ENCODE data around the gene NRCAM. TPM values are rescaled to one million over a fixed set of nuclear protein-coding genes. Genes with fewer than 3 reads are reported as not detected.
"Not testable (repeated sequence)": the region's sequence is repeated elsewhere in the genome, so short reads cannot be mapped to it uniquely, and the experiment has no call there.

Gene NRCAM
- total RNA-seq, 1 donor from 2014 or later = not detected

- H3K4me1 Mint-ChIP-seq = no peaks in the 10 kb centered on the region
- H3K27ac Mint-ChIP-seq = no peak overlapping the region
- DNase-seq = no peak
- no peak overlapping the region for H3K4me3 Mint-ChIP-seq
- no peaks in the 10 kb centered on the region for H3K27me3 Mint-ChIP-seq
- intact Hi-C loops (cut with micrococcal nuclease) = no loop called here
- no peaks in the 10 kb centered on the region for H3K9me3 Mint-ChIP-seq
- peaks cover 19% of the 10 kb centered on the region for H3K36me3 Mint-ChIP-seq (ENCODE audit: low read depth)
Measured at GRCh38 chr7:108479118-108479517, 22.9 kb upstream of the NRCAM start.

DNA sequence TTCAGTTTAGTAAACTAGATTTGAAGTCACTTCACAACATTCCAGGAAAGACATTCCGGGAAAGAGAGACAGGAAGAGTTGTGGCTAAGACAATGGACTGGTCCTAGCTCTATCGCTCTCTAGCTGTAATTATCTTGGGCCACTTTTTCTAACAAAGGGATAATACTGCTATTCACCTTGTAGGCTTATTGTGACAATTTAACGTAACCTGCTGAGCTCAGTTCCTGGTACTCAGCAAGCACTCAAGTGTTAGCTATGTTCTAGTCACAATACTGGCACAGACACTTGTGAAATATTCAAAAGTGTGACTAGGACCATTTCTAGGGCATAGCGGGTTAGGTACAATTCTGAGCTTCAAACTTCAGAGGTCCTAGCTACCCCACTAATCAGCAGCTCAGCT, 12.0 kb upstream of the NRCAM start:
- H3K27ac Mint-ChIP-seq = no peak overlapping the region
- H3K9me3 Mint-ChIP-seq = no peaks in the 10 kb centered on the region
- peaks cover 2% of the 10 kb centered on the region for H3K36me3 Mint-ChIP-seq (ENCODE audit: low read depth)
- peaks cover 2% of the 10 kb centered on the region for H3K4me1 Mint-ChIP-seq
- DNase-seq = no peak
- no peak overlapping the region for H3K4me3 Mint-ChIP-seq
- peaks cover 6% of the 10 kb centered on the region for H3K27me3 Mint-ChIP-seq
- intact Hi-C loops (cut with micrococcal nuclease) = no loop called here

DNA sequence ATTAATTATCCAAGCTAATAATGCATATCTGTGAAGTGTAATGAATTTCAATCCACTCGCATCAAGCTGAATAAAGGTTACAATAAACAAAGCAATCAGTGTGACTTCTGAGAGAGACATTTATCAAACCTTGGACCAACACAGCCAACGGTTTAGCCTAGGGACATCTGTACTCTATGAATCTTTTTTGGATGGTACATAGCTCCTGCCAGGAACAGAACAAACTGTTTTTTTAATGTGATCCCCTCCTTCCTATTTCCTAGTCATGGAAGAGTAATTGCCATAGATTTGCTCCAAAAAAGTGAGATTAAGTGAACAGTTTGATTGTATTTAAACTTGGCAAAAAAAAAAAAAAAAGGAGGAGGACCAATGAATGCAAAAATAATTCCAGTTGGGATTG, 11.2 kb upstream of the NRCAM start:
- intact Hi-C loops (cut with micrococcal nuclease) = no loop called here
- Mint-ChIP-seq H3K36me3 (ENCODE audit: low read depth) (peaks cover under 1% of the 10 kb centered on the region), H3K9me3 (no peaks in the 10 kb centered on the region), H3K27ac (no peak overlapping the region), H3K4me3 (no peak overlapping the region), H3K27me3 (peaks cover 6% of the 10 kb centered on the region), H3K4me1 (peaks cover 2% of the 10 kb centered on the region)
- no peak for DNase-seq

DNA sequence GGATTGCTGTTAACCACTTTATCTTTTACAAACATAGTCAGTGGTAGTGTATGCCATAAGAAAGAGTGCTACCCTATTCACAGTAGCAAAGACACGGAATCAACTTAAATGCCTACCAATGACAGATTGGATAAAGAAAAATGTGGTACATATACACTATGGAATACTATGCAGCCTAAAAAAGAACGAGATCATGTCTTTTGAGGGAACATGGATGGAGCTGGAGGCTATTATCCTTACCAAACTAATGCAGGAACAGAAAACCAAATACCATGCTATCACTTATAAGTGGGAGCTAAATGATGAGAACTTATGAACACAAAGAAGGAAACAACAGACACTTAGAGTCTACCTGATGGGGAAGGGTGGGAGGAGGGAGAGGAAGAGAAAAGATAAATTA, 10.1 kb upstream of the NRCAM start:
- H3K27ac Mint-ChIP-seq; H3K4me3 Mint-ChIP-seq; DNase-seq; intact Hi-C loops (cut with micrococcal nuclease); H3K4me1 Mint-ChIP-seq; H3K36me3 Mint-ChIP-seq (ENCODE audit: low read depth); H3K9me3 Mint-ChIP-seq: not testable (repeated sequence)
- peaks cover 12% of the 10 kb centered on the region for H3K27me3 Mint-ChIP-seq

GRCh38 chr7:108464743-108465142, 8.5 kb upstream of the NRCAM start:
- intact Hi-C loops (cut with micrococcal nuclease) = loop anchor here (5.0 kb wide), 1 partner anchor 42 kb away; no protein-coding TSS in a partner anchor
- Mint-ChIP-seq H3K4me3 (no peak overlapping the region), H3K27ac (no peak overlapping the region), H3K4me1 (peaks cover 2% of the 10 kb centered on the region), H3K9me3 (no peaks in the 10 kb centered on the region), H3K36me3 (ENCODE audit: low read depth) (no peaks in the 10 kb centered on the region), H3K27me3 (peaks cover 22% of the 10 kb centered on the region)
- no peak for DNase-seq

DNA sequence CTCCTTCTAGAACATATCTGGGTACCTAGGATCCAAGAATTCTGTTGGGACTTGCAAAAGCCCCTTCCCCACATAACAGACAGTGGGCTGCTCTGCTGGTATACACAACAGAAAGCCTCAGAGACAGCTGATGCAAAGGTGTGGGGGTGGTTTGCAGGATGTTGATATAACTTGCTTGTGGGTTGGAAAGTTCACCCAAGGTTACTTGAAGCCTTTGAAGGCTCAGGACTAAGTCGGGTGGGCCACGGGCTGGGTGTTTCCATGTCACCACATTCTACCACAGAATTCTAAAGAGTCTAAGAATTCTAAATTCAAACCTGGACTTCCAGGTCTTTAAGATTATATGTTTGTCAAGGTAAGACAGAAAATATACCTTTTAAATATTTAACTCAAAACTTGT, 7.4 kb upstream of the NRCAM start:
- no peak for DNase-seq
- Mint-ChIP-seq H3K9me3 (no peaks in the 10 kb centered on the region), H3K4me1 (peaks cover 2% of the 10 kb centered on the region), H3K27me3 (peaks cover 27% of the 10 kb centered on the region), H3K36me3 (ENCODE audit: low read depth) (no peaks in the 10 kb centered on the region), H3K27ac (no peak overlapping the region), H3K4me3 (no peak overlapping the region)
- intact Hi-C loops (cut with micrococcal nuclease) = loop anchor here (5.0 kb wide), 1 partner anchor 41 kb away; no protein-coding TSS in a partner anchor

DNA sequence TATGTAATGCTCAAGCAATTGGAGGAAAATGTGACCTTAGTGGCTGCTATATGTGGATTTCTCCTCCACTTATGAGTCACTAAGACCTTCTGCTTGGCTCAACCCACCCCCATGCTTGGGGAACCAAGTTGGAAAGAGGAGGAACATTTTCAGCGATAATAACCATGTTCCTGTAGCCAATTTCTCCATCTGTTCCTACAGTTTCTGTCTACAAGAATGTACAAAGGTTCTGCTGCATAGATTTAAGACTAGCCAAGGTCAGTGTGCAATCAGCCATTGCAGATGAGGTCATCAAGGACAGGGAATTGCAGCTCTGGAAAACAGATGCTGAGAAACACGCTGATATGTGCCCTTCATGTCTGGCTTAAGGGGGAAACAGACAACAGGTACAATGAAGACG, 5.6 kb upstream of the NRCAM start:
- no peak for DNase-seq
- Mint-ChIP-seq H3K4me3 (no peak overlapping the region), H3K9me3 (no peaks in the 10 kb centered on the region), H3K27me3 (peaks cover 42% of the 10 kb centered on the region), H3K27ac (no peak overlapping the region), H3K4me1 (peaks cover 7% of the 10 kb centered on the region), H3K36me3 (ENCODE audit: low read depth) (no peaks in the 10 kb centered on the region)
- intact Hi-C loops (cut with micrococcal nuclease) = loop anchor here (5.0 kb wide), 1 partner anchor 40 kb away; no protein-coding TSS in a partner anchor

DNA sequence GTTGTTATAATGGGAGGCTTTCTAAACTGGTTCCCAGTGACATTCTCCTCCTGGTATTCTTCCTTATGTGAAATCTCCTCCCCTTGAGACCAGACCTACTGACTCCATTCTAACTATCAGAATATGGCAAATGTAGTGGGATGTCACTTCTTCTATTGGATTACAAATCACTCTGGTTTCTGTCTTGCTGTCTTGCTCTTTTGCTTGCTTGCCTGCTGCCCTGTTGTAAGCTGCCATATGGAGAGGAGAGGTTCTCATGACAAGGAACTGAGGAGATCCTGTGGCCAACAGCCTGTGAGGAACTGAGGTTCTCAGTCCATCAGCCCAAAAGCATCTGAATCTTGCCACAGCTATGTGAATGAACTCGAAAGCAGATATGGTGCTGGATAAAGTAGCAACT, 4.7 kb upstream of the NRCAM start:
- H3K27me3 Mint-ChIP-seq = peaks cover 42% of the 10 kb centered on the region
- H3K4me1 Mint-ChIP-seq = peaks cover 10% of the 10 kb centered on the region
- intact Hi-C loops (cut with micrococcal nuclease) = loop anchor here (1.0 to 5.0 kb wide), 2 partner anchors 39 to 280 kb away; no protein-coding TSS in a partner anchor
- no peaks in the 10 kb centered on the region for H3K9me3 Mint-ChIP-seq
- no peak overlapping the region for H3K4me3 Mint-ChIP-seq
- no peak overlapping the region for H3K27ac Mint-ChIP-seq
- no peaks in the 10 kb centered on the region for H3K36me3 Mint-ChIP-seq (ENCODE audit: low read depth)
- no peak for DNase-seq

DNA sequence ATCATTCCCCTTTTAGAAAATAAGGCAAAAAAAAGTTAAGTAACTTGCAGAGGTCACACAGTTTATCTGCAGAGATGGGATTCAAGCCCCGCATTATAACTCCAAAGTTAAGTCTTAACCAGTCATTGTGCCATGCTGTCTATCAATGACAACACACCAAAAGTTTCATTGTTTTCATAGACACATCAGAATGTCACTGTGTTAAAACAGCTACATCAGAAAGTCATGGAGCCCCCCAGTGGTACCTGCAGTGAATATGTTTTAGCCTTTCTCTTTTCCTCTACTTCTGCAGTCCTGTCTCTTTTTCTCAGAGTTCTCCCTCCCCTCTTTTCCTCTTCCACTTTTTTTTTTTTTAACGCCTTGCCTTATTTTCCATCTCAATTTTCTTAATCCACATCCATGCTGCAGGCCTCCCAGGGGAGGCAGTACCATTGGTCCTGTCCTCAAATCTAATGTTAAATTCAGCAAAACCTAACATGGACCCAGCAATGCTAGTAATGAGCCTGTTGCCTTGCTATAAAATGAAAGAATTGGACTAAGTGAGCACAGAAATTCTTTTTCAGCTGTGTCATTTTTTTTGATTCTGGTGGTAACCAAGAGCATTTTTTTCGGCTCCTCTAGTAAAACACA, 3.8 kb upstream of the NRCAM start:
- intact Hi-C loops (cut with micrococcal nuclease) = loop anchor here (1.0 to 5.0 kb wide), 2 partner anchors 38 to 279 kb away; no protein-coding TSS in a partner anchor
- H3K4me1 Mint-ChIP-seq = peaks cover 10% of the 10 kb centered on the region
- no peaks in the 10 kb centered on the region for H3K36me3 Mint-ChIP-seq (ENCODE audit: low read depth)
- H3K27me3 Mint-ChIP-seq = peaks cover 42% of the 10 kb centered on the region
- H3K4me3 Mint-ChIP-seq = no peak overlapping the region
- DNase-seq = no peak
- H3K27ac Mint-ChIP-seq = no peak overlapping the region
- H3K9me3 Mint-ChIP-seq = no peaks in the 10 kb centered on the region

GRCh38 chr7:108457871-108458270, 1.6 kb upstream of the NRCAM start:
- intact Hi-C loops (cut with micrococcal nuclease) = no loop called here
- H3K4me1 Mint-ChIP-seq = peaks cover 10% of the 10 kb centered on the region
- DNase-seq = no peak
- H3K27me3 Mint-ChIP-seq = peaks cover 58% of the 10 kb centered on the region
- no peaks in the 10 kb centered on the region for H3K36me3 Mint-ChIP-seq (ENCODE audit: low read depth)
- no peaks in the 10 kb centered on the region for H3K9me3 Mint-ChIP-seq
- H3K4me3 Mint-ChIP-seq = peak overlapping the region; percentile 11
- no peak overlapping the region for H3K27ac Mint-ChIP-seq

GRCh38 chr7:108456845-108457540, 757 bp upstream of the NRCAM start:
- no peak for DNase-seq
- H3K4me3 Mint-ChIP-seq = peak overlapping the region; percentile 61
- H3K27me3 Mint-ChIP-seq = peaks cover 65% of the 10 kb centered on the region
- H3K9me3 Mint-ChIP-seq = no peaks in the 10 kb centered on the region
- H3K36me3 Mint-ChIP-seq (ENCODE audit: low read depth) = no peaks in the 10 kb centered on the region
- intact Hi-C loops (cut with micrococcal nuclease) = no loop called here
- H3K27ac Mint-ChIP-seq = peak overlapping the region; percentile 29
- H3K4me1 Mint-ChIP-seq = peaks cover 10% of the 10 kb centered on the region

DNA sequence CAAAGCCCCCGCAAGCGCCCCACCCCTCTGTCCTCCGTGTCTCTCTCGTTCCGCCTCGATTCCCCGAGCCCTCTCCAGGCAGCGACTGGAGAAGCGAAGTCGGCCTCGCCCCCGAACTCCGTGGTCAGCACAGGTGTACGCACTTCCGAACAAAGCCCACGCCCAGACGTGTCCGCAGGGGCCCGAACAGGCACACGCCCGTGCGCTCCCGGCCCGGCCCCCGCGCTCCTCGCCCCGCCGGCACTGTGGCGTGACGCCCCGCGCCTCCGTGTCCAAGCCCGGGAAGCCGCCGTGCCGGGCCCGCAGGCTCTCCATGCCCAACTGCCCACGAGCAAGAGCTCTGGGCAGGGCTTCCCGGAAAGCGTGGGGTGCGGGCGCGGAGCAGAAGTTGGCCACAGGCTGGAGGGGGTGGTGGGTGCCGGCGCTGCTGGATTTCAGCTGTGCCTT, 662 bp downstream of the NRCAM start:
- Mint-ChIP-seq H3K27ac (no peak overlapping the region), H3K4me1 (peaks cover 10% of the 10 kb centered on the region), H3K27me3 (peaks cover 65% of the 10 kb centered on the region), H3K9me3 (no peaks in the 10 kb centered on the region), H3K36me3 (ENCODE audit: low read depth) (no peaks in the 10 kb centered on the region), H3K4me3 (peak overlapping the region; percentile 61)
- DNase-seq = no peak
- intact Hi-C loops (cut with micrococcal nuclease) = no loop called here

DNA sequence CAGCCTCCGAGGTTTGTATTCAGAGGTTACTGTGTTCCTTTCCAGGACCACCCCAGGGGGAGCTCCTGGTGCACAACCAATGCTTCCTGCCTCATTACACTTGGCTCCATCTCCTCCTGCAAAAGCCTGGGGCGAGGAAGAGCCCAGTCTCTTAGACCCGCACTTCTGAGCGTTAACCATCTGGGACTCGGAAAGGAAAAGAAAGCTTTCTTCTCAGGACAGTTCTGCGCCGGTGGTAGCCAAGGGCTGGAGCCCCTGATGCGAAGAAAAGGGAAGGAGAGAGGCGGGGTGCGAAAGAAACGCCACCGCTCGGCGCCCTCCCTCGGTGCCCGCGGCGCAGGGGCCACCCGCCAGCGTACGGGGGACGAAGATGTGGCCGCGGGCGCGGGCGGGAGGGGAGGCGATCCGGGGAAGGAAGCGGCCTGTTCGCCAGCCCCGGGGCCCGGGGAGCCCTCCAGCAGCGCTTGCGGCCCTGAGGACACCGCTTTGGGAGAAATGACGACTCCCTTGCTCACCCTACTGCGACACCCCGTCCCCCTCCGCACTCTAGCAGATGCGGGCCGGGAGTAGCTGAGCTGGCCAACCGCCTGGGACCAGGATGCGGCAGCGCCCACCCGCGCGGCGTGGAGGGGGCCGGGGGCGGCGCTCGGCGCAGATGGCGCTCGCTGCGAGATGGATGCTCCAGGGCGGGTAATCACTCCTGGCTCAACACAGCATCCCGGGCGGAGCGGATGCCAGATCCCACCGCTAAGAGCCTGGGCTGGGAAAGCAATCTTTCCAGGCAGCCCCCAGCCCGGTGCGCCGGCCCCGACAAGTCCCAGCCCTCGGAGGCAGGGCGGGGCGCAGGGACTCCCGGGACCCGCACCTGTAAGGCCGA, 1.3 kb downstream of the NRCAM start:
- H3K4me1 Mint-ChIP-seq = peaks cover 10% of the 10 kb centered on the region
- peaks cover 64% of the 10 kb centered on the region for H3K27me3 Mint-ChIP-seq
- no peaks in the 10 kb centered on the region for H3K9me3 Mint-ChIP-seq
- intact Hi-C loops (cut with micrococcal nuclease) = no loop called here
- H3K27ac Mint-ChIP-seq = no peak overlapping the region
- DNase-seq = peak; percentile 60
- H3K4me3 Mint-ChIP-seq = peak overlapping the region; percentile 76
- H3K36me3 Mint-ChIP-seq (ENCODE audit: low read depth) = no peaks in the 10 kb centered on the region

DNA sequence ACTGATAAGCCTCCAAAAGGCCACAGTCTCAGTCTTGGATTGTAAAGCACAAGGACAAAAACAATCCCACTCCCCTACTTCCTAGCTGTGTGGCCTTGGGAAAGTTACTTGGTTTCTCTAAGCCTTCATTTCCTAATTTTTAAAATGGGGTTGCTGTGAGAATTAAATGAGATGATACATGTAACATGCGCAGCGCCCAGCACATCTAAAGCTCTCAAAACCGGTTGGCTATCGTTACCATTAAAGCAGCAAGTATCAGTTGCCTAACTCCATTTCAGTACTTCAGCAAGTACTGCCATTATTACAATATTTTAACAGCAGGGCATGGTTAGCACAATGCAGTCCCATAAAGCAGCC, 1.9 kb downstream of the NRCAM start:
- intact Hi-C loops (cut with micrococcal nuclease) = no loop called here
- Mint-ChIP-seq H3K27me3 (peaks cover 67% of the 10 kb centered on the region), H3K4me1 (peaks cover 10% of the 10 kb centered on the region)

More for the DNA sequence above, 1.9 kb downstream of the NRCAM start:
- no peak for DNase-seq
- Mint-ChIP-seq H3K27ac (no peak overlapping the region), H3K9me3 (no peaks in the 10 kb centered on the region), H3K36me3 (ENCODE audit: low read depth) (no peaks in the 10 kb centered on the region), H3K4me3 (peak overlapping the region; percentile 76)

All from activated CD4-positive, alpha-beta T cell treated with anti-CD3 and anti-CD28 coated beads, Interleukin-2, amount 10 ng/mL, durations not matched to agents 24 days and 14 days (primary cell).